SK-N-SH (cell line): ENCODE data around the gene ARL17B. TPM values are rescaled to one million over a fixed set of nuclear protein-coding genes. Genes with fewer than 3 reads are reported as not detected.
"Not testable (repeated sequence)": the region's sequence is repeated elsewhere in the genome, so short reads cannot be mapped to it uniquely, and the experiment has no call there.

Source experiments
- CTCF ChIA-PET: fragments of 300-600, 350-600 bp; formaldehyde crosslinking; extraction: SDS; loops from one replicate; lab custom pipeline; 2021; lab: Yijun Ruan, JAX
- POLR2A ChIA-PET: fragments of 350-600 bp; sonication (Branson Sonifier 250); formaldehyde crosslinking; extraction: SDS; loops from one replicate; lab custom pipeline; 2020; ENCODE audit warnings: antibody characterized with exemption, inconsistent platforms; lab: Yijun Ruan, JAX
- DNase-seq: peaks from one replicate; pipeline ENCODE4 v3.0.0; 2012
- H2AFZ ChIP-seq: fragments of 200-600 bp; sonication (generic); 2 replicates; pipeline ENCODE4 v1.8.1; 2016; ENCODE audit warnings: antibody characterized with exemption, mild to moderate bottlenecking, low read depth
- H3F3A ChIP-seq: fragments of 200-600 bp; sonication (generic); replicated peaks from 2 replicates; pipeline ENCODE3; 2016; ENCODE audit warnings: antibody characterized with exemption, mild to moderate bottlenecking; ENCODE audit not compliant: insufficient read depth
- H3K27ac ChIP-seq, 2 experiments: fragments of 200-500 bp in 1 of 2; fragments of 200-600 bp in 1 of 2; sonication (Bioruptor generic) in 1 of 2; sonication (generic), shearing (Covaris generic) in 1 of 2; 2 replicates each; pipeline versions ENCODE4 v1.5.1 to v1.6.1; 2014 to 2016; ENCODE audit warnings: low read depth in 2 of 2, inconsistent platforms in 1 of 2, low read length in 1 of 2, mild to moderate bottlenecking in 1 of 2, mixed read lengths in 1 of 2
- H3K27me3 ChIP-seq: fragments of 200-600 bp; sonication (generic), shearing (Covaris generic); 2 replicates; pipeline ENCODE4 v1.6.1; 2016; ENCODE audit warnings: mixed run types; ENCODE audit not compliant: insufficient read depth
- H3K36me3 ChIP-seq, 2 experiments: fragments of 200-500 bp in 1 of 2; fragments of 200-600 bp in 1 of 2; sonication (Bioruptor generic) in 1 of 2; sonication (generic) in 1 of 2; replicated peaks in 1 of 2; 2 replicates each; pipeline versions ENCODE3 to v1.5.1; 2014 to 2016; ENCODE audit warnings: low read length in 1 of 2, mild to moderate bottlenecking in 1 of 2; ENCODE audit not compliant: insufficient read depth in 2 of 2, control insufficient read depth in 1 of 2
- H3K4me1 ChIP-seq, 2 experiments: fragments of 200-500 bp in 1 of 2; fragments of 200-600 bp in 1 of 2; sonication (Bioruptor generic) in 1 of 2; sonication (generic), shearing (Covaris generic) in 1 of 2; 2 replicates each; pipeline versions ENCODE4 v1.5.1 to v1.6.1; 2014 to 2016; ENCODE audit warnings: low read depth in 1 of 2, low read length in 1 of 2, mixed run types in 1 of 2; ENCODE audit not compliant: insufficient read depth in 2 of 2, control insufficient read depth in 1 of 2
- H3K4me2 ChIP-seq: fragments of 200-600 bp; sonication (generic), shearing (Covaris generic); 2 replicates; pipeline ENCODE4 v1.6.1; 2017; ENCODE audit warnings: mixed run types
- H3K4me3 ChIP-seq, 2 experiments: fragments of 200-500 bp in 1 of 2; fragments of 200-600 bp in 1 of 2; sonication (Bioruptor generic) in 1 of 2; sonication (generic), shearing (Covaris generic) in 1 of 2; 2 replicates each; pipeline versions ENCODE4 v1.5.1 to v1.8.1; 2014 to 2016; ENCODE audit warnings: low read depth in 2 of 2, inconsistent platforms in 1 of 2, low read length in 1 of 2, mild to moderate bottlenecking in 1 of 2, mixed read lengths in 1 of 2, moderate library complexity in 1 of 2
- H3K79me2 ChIP-seq: fragments of 200-600 bp; sonication (generic); 2 replicates; pipeline ENCODE4 v1.8.1; 2017; ENCODE audit warnings: mild to moderate bottlenecking; ENCODE audit not compliant: insufficient read depth
- H3K9ac ChIP-seq: fragments of 200-600 bp; sonication (generic); 2 replicates; pipeline ENCODE4 v1.6.1; 2017; ENCODE audit warnings: mixed run types
- H3K9me2 ChIP-seq: fragments of 200-600 bp; sonication (generic); 2 replicates; pipeline ENCODE4 v1.6.1; 2017; ENCODE audit warnings: mixed run types
- H3K9me3 ChIP-seq: fragments of 200-600 bp; sonication (generic); 2 replicates; pipeline ENCODE4 v1.6.1; 2017; ENCODE audit warnings: mixed run types, mild to moderate bottlenecking, moderate library complexity
- H4K20me1 ChIP-seq: fragments of 200-600 bp; sonication (generic); 2 replicates; pipeline ENCODE4 v1.6.1; 2017; ENCODE audit warnings: mild to moderate bottlenecking, mixed run types; ENCODE audit not compliant: insufficient read depth
- WGBS: methylation state at CpG from one replicate; pipeline ENCODE4 v1.1.6; 2017; ENCODE audit warnings: low lambda C conversion rate; 5-methylcytosine and 5-hydroxymethylcytosine counted together
- polyA plus RNA-seq, 3 experiments: library from polyadenylated mRNA; depleted of rRNA; stranded (reverse); fragments of >200 nt; gene quantifications; 2 replicates each; pipeline ENCODE4 v1.2.3, GENCODE V29; 2012

ARL17B gene
- polyA plus RNA-seq, 1 of the 3 experiments (the other 2 are of a cell fraction): 2.9 TPM

DNA sequence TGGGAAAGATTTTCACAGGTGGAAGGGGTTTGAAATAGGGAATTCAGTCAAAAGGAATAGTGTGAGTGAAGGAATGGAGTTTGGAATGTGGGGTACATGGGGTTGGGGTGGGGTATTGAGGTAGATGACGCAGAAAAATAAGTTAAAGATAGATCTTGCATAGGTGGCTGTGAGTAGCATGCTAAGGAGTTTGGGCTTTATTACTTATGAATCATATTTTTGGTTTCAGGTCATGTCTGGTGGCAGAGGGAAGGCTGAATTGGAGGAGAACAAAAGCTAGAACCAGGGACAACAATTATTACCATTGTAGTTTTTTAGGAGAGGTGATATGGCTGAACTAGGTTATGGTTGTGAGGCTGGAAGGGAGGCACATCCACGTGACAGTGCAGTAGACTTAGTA is 34.7 kb upstream of the ARL17B start:
- H3K27me3 ChIP-seq, H3K9me2 ChIP-seq, DNase-seq, H3F3A ChIP-seq, H4K20me1 ChIP-seq, H3K9me3 ChIP-seq, H3K4me2 ChIP-seq, POLR2A ChIA-PET, H3K36me3 ChIP-seq, H3K4me1 ChIP-seq, CTCF ChIA-PET, H3K79me2 ChIP-seq, H3K27ac ChIP-seq, H3K4me3 ChIP-seq, H3K9ac ChIP-seq, H2AFZ ChIP-seq: not testable (repeated sequence)
- no CpG with 5 or more reads among the region's 2 CpGs for WGBS

DNA sequence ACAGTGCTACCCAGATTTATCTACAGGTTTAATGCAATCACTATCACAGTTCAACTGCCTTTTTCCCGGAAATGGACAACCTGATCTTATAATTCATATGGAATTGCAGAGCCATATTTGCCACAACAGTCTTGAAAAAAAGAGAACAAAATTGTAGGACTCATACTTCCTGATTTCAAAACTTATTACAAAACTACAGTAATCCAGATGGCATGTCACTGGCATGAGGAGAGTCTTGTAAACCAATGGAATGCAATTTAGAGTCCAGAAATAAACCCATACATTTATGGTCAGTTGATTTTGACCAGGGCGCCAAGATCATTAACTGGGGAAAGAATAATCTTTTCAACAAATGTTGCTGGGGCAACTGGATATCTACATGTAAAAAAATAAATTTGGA is 32.1 kb upstream of the ARL17B start:
- H3K36me3 ChIP-seq, POLR2A ChIA-PET, H3K4me2 ChIP-seq, H4K20me1 ChIP-seq, H3K27me3 ChIP-seq, CTCF ChIA-PET, H3F3A ChIP-seq, H3K4me3 ChIP-seq, H3K9me3 ChIP-seq, H3K79me2 ChIP-seq, H3K27ac ChIP-seq, H3K9me2 ChIP-seq, H3K4me1 ChIP-seq, H2AFZ ChIP-seq, H3K9ac ChIP-seq, DNase-seq: not testable (repeated sequence)
- WGBS: no CpG with 5 or more reads among the region's 2 CpGs

DNA sequence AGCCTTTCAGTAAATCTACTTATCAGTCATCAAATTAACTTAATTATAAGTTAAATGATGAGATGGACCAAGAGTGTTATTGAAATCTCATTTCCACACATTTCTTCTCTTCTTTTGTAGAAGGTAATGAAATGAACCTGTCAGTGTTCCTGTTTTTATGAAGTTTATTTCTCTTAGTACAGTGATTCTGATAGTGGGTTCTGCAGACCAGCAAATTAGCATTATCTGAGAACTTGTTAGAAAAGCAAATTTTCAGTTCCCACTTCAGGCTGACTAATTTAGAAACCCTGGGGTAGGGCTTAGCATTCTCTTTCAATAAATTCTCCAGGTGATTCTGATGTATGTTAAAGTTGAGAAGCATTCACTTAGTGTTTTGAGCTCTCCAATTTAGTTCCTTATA is 23.9 kb upstream of the ARL17B start:
- H3K79me2 ChIP-seq, H3K4me2 ChIP-seq, H3K9ac ChIP-seq, H3K27me3 ChIP-seq, H3F3A ChIP-seq, H3K4me1 ChIP-seq, H4K20me1 ChIP-seq, DNase-seq, CTCF ChIA-PET, H3K4me3 ChIP-seq, H3K9me3 ChIP-seq, H2AFZ ChIP-seq, POLR2A ChIA-PET, H3K27ac ChIP-seq, H3K36me3 ChIP-seq, H3K9me2 ChIP-seq: not testable (repeated sequence)

DNA sequence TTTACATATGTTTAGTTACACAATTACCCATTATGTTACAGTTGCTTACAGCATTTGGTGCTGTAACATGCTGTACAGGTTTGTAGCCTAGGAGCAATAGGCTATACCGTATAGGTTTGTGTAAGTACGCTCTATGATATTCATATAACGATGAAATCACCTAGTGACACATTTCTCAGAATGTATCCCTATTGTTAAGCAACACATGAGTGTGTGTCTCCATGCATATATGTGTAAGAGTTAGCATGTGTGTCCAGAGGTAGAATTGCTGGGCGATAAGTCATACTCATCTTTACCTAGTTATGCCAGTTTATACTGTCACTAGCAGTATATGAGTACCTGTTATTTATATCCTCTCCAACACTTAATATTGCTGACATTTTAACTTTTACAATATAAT is 21.6 kb upstream of the ARL17B start:
- H3K4me1 ChIP-seq, H3K27ac ChIP-seq, H3K4me3 ChIP-seq, H3K27me3 ChIP-seq, POLR2A ChIA-PET, DNase-seq, H3K9ac ChIP-seq, H3F3A ChIP-seq, H3K36me3 ChIP-seq, H3K9me2 ChIP-seq, CTCF ChIA-PET, H4K20me1 ChIP-seq, H2AFZ ChIP-seq, H3K4me2 ChIP-seq, H3K79me2 ChIP-seq, H3K9me3 ChIP-seq: not testable (repeated sequence)
- WGBS: 100% methylated on average over 2 of the region's 4 CpGs

DNA sequence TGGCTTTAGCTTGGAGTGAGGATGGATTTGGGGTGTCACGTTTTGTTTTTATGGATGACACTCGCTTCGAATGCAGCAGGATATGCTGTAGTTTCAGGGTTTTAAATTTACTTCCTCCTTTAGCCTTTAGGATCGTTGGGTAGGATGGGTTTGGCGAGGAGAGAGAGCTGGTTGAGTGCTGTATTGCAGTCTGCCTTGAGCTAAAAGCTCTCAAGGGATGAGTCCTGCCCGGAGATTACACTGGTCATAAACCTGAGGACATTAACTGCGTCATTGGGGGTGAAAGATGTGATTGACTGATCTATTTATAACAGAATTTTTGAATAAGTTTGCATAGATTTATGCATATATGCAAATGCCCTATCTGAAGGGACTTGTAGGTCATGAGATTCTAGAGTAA is 11.9 kb upstream of the ARL17B start:
- H3K4me1 ChIP-seq, H3K27ac ChIP-seq, H3K27me3 ChIP-seq, H2AFZ ChIP-seq, H3K4me3 ChIP-seq, CTCF ChIA-PET, H3K4me2 ChIP-seq, H4K20me1 ChIP-seq, H3K9me3 ChIP-seq, H3K9ac ChIP-seq, H3K9me2 ChIP-seq, H3K79me2 ChIP-seq, H3K36me3 ChIP-seq, H3F3A ChIP-seq, DNase-seq, POLR2A ChIA-PET: not testable (repeated sequence)
- no CpG with 5 or more reads among the region's 7 CpGs for WGBS

DNA sequence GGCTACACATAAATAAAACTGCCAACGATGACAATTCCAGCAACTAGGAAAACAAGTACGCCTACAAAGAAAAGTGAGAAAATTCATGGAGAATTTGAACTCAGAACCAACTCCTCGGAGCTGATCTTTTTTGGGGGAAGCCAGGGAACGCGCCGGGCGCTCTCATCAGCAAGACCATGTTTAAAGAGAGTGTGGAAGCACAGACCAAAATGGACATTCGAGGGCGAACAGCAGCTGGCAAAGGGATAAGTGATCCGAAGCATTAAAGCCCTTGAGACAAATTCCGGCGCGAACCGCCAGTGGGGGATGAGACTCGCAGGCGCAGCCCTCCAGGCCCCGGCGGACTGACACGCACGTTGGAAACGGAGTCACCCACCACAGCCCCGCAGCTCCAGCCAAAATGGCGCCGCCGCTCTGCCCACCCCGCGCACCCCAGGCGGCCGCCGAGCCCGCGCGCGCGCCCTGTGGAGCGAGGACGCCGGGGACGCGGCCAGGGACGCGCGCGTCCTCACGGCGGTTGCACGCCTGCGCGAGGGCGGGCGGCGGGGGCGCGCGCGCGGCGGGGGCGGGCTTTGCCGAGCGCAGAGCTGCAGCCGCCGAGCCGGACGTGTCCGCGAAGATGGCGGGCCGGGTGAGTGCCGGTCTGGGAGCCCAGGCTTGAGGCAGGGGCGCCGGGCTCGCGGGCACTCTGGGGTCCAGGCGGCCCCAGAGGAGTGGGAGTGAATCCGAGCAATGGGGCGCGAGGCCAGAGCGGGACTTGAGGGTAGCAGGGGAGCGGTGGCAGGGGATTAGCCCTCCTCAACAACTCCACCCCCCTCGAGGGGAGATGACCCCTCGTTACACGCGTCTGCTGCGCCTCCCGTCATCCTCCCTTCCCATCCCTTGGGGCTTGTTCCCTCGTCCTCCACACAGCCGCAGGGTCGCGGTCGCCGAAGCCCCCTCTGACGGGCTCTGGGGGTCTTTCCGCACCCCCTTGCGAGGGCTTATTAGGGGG is 11.0 kb upstream of the ARL17B start:
- WGBS: no CpG with 5 or more reads among the region's 95 CpGs
- POLR2A ChIA-PET, H2AFZ ChIP-seq, H3K27ac ChIP-seq, CTCF ChIA-PET, H4K20me1 ChIP-seq, H3K4me3 ChIP-seq, H3K4me2 ChIP-seq, H3K9me3 ChIP-seq, DNase-seq, H3K4me1 ChIP-seq, H3K79me2 ChIP-seq, H3K36me3 ChIP-seq, H3K9ac ChIP-seq, H3F3A ChIP-seq, H3K9me2 ChIP-seq, H3K27me3 ChIP-seq: not testable (repeated sequence)
